ENCODE measurements around the gene TRMT2A.
A peak's percentile ranks its signal among the peaks of the same experiment; 100 is the strongest.

Gene TRMT2A

DNA sequence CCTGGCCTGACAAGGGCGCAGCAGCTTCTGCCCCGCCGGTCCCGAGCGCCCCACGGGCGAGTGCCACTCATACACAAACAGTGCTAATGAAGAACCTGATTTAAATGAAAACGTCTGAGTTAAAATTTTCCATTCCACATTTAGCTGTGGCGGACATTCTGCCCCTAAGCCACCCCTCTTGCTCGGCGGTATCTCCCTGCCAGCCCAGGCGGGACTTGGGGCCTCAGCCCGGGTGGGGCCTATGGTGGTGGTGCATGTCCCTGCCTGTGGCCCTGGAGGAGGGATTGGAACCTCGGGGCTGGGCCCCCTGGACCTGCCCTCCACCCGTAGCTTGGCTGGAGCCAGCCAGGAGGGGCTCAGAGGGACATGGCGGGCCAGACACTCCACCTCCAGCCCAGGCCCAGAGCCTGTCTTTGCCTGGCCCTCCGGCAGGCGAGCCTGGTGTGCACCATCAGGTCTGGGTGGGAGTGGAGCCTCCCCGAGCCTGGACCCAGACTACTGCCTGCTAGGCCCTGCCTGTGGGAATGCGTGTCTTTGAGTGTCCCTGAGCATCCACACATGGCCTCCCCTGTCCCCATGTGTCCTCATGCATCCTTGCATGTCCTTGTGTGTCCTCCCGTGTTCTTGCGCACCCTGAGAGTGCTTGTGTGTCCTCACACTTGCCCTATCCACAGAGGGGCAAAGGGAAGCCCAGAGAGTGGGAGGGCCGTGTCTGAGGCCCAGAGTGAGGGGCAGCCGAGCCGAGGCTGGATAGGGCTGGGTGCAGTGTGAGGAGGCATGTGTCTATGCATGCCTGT lies 19.0 kb upstream of the TRMT2A start:
- H3K4me1 ChIP-seq (ENCODE audit: low read length), result peaks cover 9% of the 10 kb centered on the region
- no peak overlapping the region for H3K4me2 ChIP-seq (ENCODE audit: low read length)

DNA sequence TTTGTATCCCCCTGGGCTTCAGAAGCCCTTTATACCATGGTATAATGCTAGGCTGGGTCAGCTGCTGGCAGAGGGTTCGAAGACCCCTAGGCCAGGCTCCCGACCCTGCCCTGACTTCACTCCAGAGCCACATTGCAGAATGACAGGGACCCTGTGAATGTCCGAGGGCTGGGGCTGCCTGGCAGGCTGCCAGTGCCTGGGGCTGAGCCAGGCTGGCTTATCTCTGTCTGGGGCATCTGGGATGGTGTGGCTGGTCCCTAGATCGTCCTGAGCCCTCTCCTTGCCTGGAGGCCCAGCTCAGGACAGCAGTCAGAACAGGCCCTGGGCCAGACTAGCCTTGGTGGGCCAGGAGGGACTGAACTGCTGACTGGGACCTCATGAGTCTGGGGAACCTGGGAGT lies 18.2 kb upstream of the TRMT2A start:
- H3K79me2 ChIP-seq (ENCODE audit: low read length), result peaks cover 52% of the 10 kb centered on the region
- no peak overlapping the region for H3K9ac ChIP-seq (ENCODE audit: low read length)
- H3K36me3 ChIP-seq (replicated peaks; ENCODE audit: low read depth, low read length), result no peaks in the 10 kb centered on the region
- H3K9me3 ChIP-seq (ENCODE audit: insufficient read depth, low read length), result no peaks in the 10 kb centered on the region
- H3K4me3 ChIP-seq (ENCODE audit: low read length), result no peak overlapping the region
- no peak overlapping the region for H3K4me2 ChIP-seq (ENCODE audit: low read length)
- peaks cover 28% of the 10 kb centered on the region for H4K20me1 ChIP-seq (ENCODE audit: insufficient read depth, low read length)
- H3K27ac ChIP-seq (ENCODE audit: low read length), result no peak overlapping the region
- no peaks in the 10 kb centered on the region for H3K27me3 ChIP-seq (ENCODE audit: low read depth, low read length)
- TF ChIP-seq, protein P1, sequence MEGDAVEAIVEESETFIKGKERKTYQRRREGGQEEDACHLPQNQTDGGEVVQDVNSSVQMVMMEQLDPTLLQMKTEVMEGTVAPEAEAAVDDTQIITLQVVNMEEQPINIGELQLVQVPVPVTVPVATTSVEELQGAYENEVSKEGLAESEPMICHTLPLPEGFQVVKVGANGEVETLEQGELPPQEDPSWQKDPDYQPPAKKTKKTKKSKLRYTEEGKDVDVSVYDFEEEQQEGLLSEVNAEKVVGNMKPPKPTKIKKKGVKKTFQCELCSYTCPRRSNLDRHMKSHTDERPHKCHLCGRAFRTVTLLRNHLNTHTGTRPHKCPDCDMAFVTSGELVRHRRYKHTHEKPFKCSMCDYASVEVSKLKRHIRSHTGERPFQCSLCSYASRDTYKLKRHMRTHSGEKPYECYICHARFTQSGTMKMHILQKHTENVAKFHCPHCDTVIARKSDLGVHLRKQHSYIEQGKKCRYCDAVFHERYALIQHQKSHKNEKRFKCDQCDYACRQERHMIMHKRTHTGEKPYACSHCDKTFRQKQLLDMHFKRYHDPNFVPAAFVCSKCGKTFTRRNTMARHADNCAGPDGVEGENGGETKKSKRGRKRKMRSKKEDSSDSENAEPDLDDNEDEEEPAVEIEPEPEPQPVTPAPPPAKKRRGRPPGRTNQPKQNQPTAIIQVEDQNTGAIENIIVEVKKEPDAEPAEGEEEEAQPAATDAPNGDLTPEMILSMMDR (IDR thresholded peaks at IDR 0.05; ENCODE audit: low read depth, low read length), result no peak
- TF ChIP-seq EZH2phosphoT487 (IDR thresholded peaks at IDR 0.05; ENCODE audit: low read depth), result no peak
- H2AFZ ChIP-seq (ENCODE audit: low read depth, low read length), result no peak overlapping the region
- peaks cover 13% of the 10 kb centered on the region for H3K4me1 ChIP-seq (ENCODE audit: low read length)

More for the DNA sequence above, 19.0 kb upstream of the TRMT2A start:
- H3K36me3 ChIP-seq (replicated peaks; ENCODE audit: low read depth, low read length), result no peaks in the 10 kb centered on the region
- no peaks in the 10 kb centered on the region for H3K27me3 ChIP-seq (ENCODE audit: low read depth, low read length)
- H3K9ac ChIP-seq (ENCODE audit: low read length), result no peak overlapping the region
- TF ChIP-seq, protein P1 (IDR thresholded peaks at IDR 0.05; ENCODE audit: low read depth, low read length), result no peak
- TF ChIP-seq EZH2phosphoT487 (IDR thresholded peaks at IDR 0.05; ENCODE audit: low read depth), result no peak
- H3K9me3 ChIP-seq (ENCODE audit: insufficient read depth, low read length), result no peaks in the 10 kb centered on the region
- H4K20me1 ChIP-seq (ENCODE audit: insufficient read depth, low read length), result peaks cover 28% of the 10 kb centered on the region
- H3K79me2 ChIP-seq (ENCODE audit: low read length), result peaks cover 52% of the 10 kb centered on the region
- H3K27ac ChIP-seq (ENCODE audit: low read length), result no peak overlapping the region
- H2AFZ ChIP-seq (ENCODE audit: low read depth, low read length), result no peak overlapping the region
- H3K4me3 ChIP-seq (ENCODE audit: low read length), result no peak overlapping the region

DNA sequence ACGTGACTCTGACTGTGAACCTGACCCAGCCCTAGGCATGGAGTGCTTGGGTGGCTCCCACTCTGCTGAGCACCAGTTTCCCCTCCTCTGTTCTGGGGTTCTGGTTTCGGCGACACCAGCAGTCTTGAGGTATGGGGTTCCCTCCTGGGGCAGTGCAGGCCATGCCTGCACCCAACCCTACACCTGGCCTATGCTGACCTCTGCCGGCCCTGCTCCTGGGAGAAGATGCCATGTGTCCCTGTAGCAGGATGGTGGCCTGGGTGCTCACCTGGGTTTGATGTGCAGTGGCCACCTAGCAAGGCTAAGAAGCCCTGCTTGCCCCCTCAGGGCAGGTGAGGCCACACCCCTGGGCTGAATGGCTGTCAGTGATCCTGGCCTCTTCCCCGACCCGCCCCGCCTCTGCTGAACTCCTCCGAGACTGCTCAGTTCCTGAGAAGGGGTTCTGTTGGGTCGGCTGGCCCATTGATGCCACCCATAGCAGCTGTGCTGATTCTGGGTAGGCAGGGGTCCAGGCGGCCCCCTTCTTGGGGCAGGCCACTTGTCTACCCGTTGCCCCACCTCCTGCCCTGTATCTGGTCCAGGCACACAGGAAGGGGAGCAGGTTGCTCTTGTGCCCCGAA lies 17.0 kb upstream of the TRMT2A start:
- H3K4me3 ChIP-seq (ENCODE audit: low read length), result no peak overlapping the region
- no peak overlapping the region for H3K9ac ChIP-seq (ENCODE audit: low read length)
- peaks cover 52% of the 10 kb centered on the region for H3K79me2 ChIP-seq (ENCODE audit: low read length)
- TF ChIP-seq, protein P1 (IDR thresholded peaks at IDR 0.05; ENCODE audit: low read depth, low read length), result no peak
- TF ChIP-seq EZH2phosphoT487 (IDR thresholded peaks at IDR 0.05; ENCODE audit: low read depth), result no peak
- H3K9me3 ChIP-seq (ENCODE audit: insufficient read depth, low read length), result no peaks in the 10 kb centered on the region
- H3K36me3 ChIP-seq (replicated peaks; ENCODE audit: low read depth, low read length), result no peaks in the 10 kb centered on the region
- H3K27me3 ChIP-seq (ENCODE audit: low read depth, low read length), result no peaks in the 10 kb centered on the region
- no peak overlapping the region for H3K4me2 ChIP-seq (ENCODE audit: low read length)
- no peak overlapping the region for H2AFZ ChIP-seq (ENCODE audit: low read depth, low read length)
- no peak overlapping the region for H3K27ac ChIP-seq (ENCODE audit: low read length)
- H4K20me1 ChIP-seq (ENCODE audit: insufficient read depth, low read length), result peaks cover 28% of the 10 kb centered on the region
- peaks cover 13% of the 10 kb centered on the region for H3K4me1 ChIP-seq (ENCODE audit: low read length)

DNA sequence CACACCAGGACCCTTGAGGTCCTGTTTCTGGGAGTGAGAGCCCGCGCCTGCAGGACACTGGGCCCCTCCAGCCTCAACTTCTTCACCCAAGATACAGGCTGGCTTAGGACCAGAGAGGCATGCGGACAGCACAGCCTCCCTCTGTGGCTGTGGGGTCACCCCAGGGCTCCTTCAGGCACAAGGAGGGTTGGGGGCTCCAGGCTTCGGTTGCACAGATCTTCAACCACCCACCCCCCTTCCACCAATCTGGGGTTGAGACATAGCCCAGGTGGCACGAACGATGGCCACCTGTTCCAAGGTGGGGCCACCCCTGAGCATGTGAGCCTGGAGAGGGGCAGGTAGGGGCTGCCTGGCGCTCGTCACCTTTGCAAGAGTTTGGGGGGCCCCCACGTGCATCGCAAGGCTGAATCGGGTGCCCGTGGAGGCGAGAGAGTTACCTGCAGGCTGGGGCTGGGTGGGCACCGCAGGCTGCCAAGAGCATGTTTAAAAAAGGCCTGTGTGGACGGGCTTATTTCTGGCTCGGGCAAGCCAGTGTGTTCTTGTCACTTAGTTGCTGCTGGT lies 15.7 kb upstream of the TRMT2A start:
- TF ChIP-seq EZH2phosphoT487 (IDR thresholded peaks at IDR 0.05; ENCODE audit: low read depth), result no peak
- TF ChIP-seq, protein P1 (IDR thresholded peaks at IDR 0.05; ENCODE audit: low read depth, low read length), result no peak
- Histone ChIP-seq H3K4me1 (ENCODE audit: low read length) (peaks cover 13% of the 10 kb centered on the region), H3K27me3 (ENCODE audit: low read depth, low read length) (no peaks in the 10 kb centered on the region), H3K9me3 (ENCODE audit: insufficient read depth, low read length) (no peaks in the 10 kb centered on the region), H4K20me1 (ENCODE audit: insufficient read depth, low read length) (peaks cover 30% of the 10 kb centered on the region), H2AFZ (ENCODE audit: low read depth, low read length) (no peak overlapping the region), H3K79me2 (ENCODE audit: low read length) (peaks cover 52% of the 10 kb centered on the region), H3K9ac (ENCODE audit: low read length) (peak overlapping the region; percentile 63), H3K4me2 (ENCODE audit: low read length) (peak overlapping the region; percentile 90), H3K36me3 (replicated peaks; ENCODE audit: low read depth, low read length) (peaks cover 4% of the 10 kb centered on the region), H3K4me3 (ENCODE audit: low read length) (peak overlapping the region; percentile 79), H3K27ac (ENCODE audit: low read length) (no peak overlapping the region)
